ENCODE data around the gene MZB1.

DNA sequence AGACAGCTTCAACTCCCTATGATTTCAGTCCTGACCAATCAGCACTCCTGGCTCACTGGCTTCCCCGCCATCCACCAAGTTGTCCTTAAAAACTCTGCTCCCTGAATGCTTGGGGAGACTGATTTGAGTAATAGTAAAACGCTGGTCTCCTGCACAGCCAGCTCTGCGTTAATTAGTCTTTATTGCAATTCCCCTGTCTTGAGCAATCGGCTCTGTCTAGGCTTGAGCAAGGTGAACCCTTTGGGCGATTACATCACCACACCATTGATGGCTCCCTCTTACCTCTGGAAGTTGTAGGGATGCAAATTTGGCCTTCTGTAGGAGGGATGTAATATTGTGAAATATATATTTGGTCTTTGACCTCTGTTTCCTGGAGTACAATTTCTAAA, 3.7 kb downstream of the MZB1 start:
- TF ChIP-seq POLR2AphosphoS5 (IDR thresholded peaks at IDR 0.05) (no peak), EZH2 (IDR thresholded peaks at IDR 0.05; ENCODE audit: borderline replicate concordance, insufficient read depth, low read length, poor library complexity, severe bottlenecking) (no peak), EP300 (conservative IDR thresholded peaks at IDR 0.05; ENCODE audit: poor library complexity, severe bottlenecking) (no peak)
- TF ChIP-seq, protein P1, sequence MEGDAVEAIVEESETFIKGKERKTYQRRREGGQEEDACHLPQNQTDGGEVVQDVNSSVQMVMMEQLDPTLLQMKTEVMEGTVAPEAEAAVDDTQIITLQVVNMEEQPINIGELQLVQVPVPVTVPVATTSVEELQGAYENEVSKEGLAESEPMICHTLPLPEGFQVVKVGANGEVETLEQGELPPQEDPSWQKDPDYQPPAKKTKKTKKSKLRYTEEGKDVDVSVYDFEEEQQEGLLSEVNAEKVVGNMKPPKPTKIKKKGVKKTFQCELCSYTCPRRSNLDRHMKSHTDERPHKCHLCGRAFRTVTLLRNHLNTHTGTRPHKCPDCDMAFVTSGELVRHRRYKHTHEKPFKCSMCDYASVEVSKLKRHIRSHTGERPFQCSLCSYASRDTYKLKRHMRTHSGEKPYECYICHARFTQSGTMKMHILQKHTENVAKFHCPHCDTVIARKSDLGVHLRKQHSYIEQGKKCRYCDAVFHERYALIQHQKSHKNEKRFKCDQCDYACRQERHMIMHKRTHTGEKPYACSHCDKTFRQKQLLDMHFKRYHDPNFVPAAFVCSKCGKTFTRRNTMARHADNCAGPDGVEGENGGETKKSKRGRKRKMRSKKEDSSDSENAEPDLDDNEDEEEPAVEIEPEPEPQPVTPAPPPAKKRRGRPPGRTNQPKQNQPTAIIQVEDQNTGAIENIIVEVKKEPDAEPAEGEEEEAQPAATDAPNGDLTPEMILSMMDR (IDR thresholded peaks at IDR 0.05; ENCODE audit: poor library complexity, severe bottlenecking): no peak

Data from neural cell (in vitro differentiated cells).